Left lung (tissue), 10 donors: ENCODE measurements around the gene C10orf71. TPM values are rescaled to one million over a fixed set of nuclear protein-coding genes. Genes with fewer than 3 reads are reported as not detected.

Experiments used
- ATAC-seq: fragments of 200-7000 bp; cut with Tn5 transposase; one replicate; pipeline ENCODE4 v1.9.1; 2020; ENCODE audit warnings: moderate library complexity
- DNase-seq, 4 donors: peaks; one replicate each; pipeline ENCODE4 v3.0.0-alpha.2; 2013 to 2020
- H3K27ac ChIP-seq, 2 donors: fragments of 200-600 bp; sonication (generic) in 1 of 2; one replicate each; pipeline versions ENCODE4 v1.5.0 to v1.8.0; 2020 to 2021
- H3K27me3 ChIP-seq, 2 donors: fragments of 200-600 bp; sonication (generic) in 1 of 2; one replicate each; pipeline versions ENCODE4 v1.5.0 to v1.8.0; 2020 to 2021
- H3K36me3 ChIP-seq, 2 donors: fragments of 200-600 bp; sonication (generic) in 1 of 2; one replicate each; pipeline versions ENCODE4 v1.5.0 to v1.8.0; 2020 to 2021
- H3K4me1 ChIP-seq, 2 donors: fragments of 200-600 bp; one replicate each; pipeline ENCODE4 v1.8.0; 2021
- H3K4me3 ChIP-seq, 2 donors: fragments of 200-600 bp; sonication (generic) in 1 of 2; one replicate each; pipeline versions ENCODE4 v1.5.0 to v1.8.0; 2020 to 2021; ENCODE audit warnings: mild to moderate bottlenecking in 1 of 2
- H3K9me3 ChIP-seq, 2 donors: fragments of 200-600 bp; sonication (generic) in 1 of 2; one replicate each; pipeline versions ENCODE4 v1.5.0 to v1.8.0; 2020 to 2021
- CTCF ChIP-seq, 2 donors: fragments of 200-600 bp; sonication (generic) in 1 of 2; IDR thresholded peaks; one replicate each; pipeline versions ENCODE4 v1.5.0 to v1.8.0; 2021; ENCODE audit warnings: antibody characterized with exemption in 2 of 2
- intact Hi-C, 2 donors: fragments of 100-400 bp; cut with DNase I; formaldehyde crosslinking; loops; one replicate each; pipeline versions ENCODE4 v1.11.2 to v1.14.2; 2022
- polyA plus RNA-seq, 6 donors: library from polyadenylated mRNA; unstranded; fragments of 120-200 nt; gene quantifications; one replicate each; pipeline ENCODE4 v1.2.1, GENCODE V29; 2013; ENCODE audit not compliant: insufficient read length in 6 of 6
- total RNA-seq, 2 donors: library from RNA; stranded (reverse); fragmentation: NEBNext Ultra II Directional; extraction: Animal tissue kit (Norgen Biotek cat#: 25700); gene quantifications; one replicate each; pipeline ENCODE4 v1.2.1, GENCODE V29; 2021
- donor health status: DM: no; HTN: yes; CAD: no.
- donor health status: DM: no; HTN: no; CAD: no.

C10orf71 gene
- total and polyA plus RNA-seq, 8 donors: not detected

- Histone ChIP-seq H3K4me1 (peaks cover 0 to 18% of the 10 kb centered on the region in 2 donors), H3K9me3 (no peaks in the 10 kb centered on the region), H3K4me3 (no peak overlapping the region), H3K27me3 (no peaks in the 10 kb centered on the region), H3K36me3 (no peaks in the 10 kb centered on the region), H3K27ac (no peak overlapping the region)
- TF ChIP-seq CTCF (IDR thresholded peaks at IDR 0.05): no peak
- no peak for DNase-seq
- no peak for ATAC-seq
- intact Hi-C loops: no loop called here
Measured at GRCh38 chr10:49258350-49258683, 40.7 kb upstream of the C10orf71 start.

- Histone ChIP-seq H3K36me3 (no peaks in the 10 kb centered on the region), H3K27ac (no peak overlapping the region), H3K27me3 (no peaks in the 10 kb centered on the region), H3K9me3 (peaks cover 0 to 11% of the 10 kb centered on the region in 2 donors), H3K4me1 (peaks cover 0 to 6% of the 10 kb centered on the region in 2 donors), H3K4me3 (no peak overlapping the region)
- intact Hi-C loops: no loop called here
- TF ChIP-seq CTCF (IDR thresholded peaks at IDR 0.05): no peak
- no peak for ATAC-seq
- DNase-seq: no peak
Measured at GRCh38 chr10:49260644-49261296, 38.2 kb upstream of the C10orf71 start.

- H3K9me3 ChIP-seq: peaks cover 0 to 31% of the 10 kb centered on the region in 2 donors
- no peak overlapping the region for H3K27ac ChIP-seq
- no peaks in the 10 kb centered on the region for H3K36me3 ChIP-seq
- DNase-seq: no peak
- H3K27me3 ChIP-seq: no peaks in the 10 kb centered on the region
- H3K4me3 ChIP-seq: no peak overlapping the region
- no peak for TF ChIP-seq CTCF (IDR thresholded peaks at IDR 0.05)
- ATAC-seq: no peak
- no peaks in the 10 kb centered on the region for H3K4me1 ChIP-seq
- intact Hi-C loops: no loop called here
Measured at GRCh38 chr10:49263591-49263990, 35.4 kb upstream of the C10orf71 start.

GRCh38 chr10:49264177-49264677, 34.7 kb upstream of the C10orf71 start:
- H3K4me3 ChIP-seq: no peak overlapping the region
- ATAC-seq: no peak
- intact Hi-C loops: no loop called here

GRCh38 chr10:49265885-49266284, 33.1 kb upstream of the C10orf71 start:
- Histone ChIP-seq H3K36me3 (no peaks in the 10 kb centered on the region), H3K27ac (no peak overlapping the region), H3K4me1 (no peaks in the 10 kb centered on the region), H3K4me3 (no peak overlapping the region), H3K27me3 (no peaks in the 10 kb centered on the region), H3K9me3 (peaks cover 0 to 31% of the 10 kb centered on the region in 2 donors)
- DNase-seq (no peak), ATAC-seq (no peak)
- TF ChIP-seq CTCF (IDR thresholded peaks at IDR 0.05): no peak
- intact Hi-C loops: no loop called here

More at GRCh38 chr10:49264177-49264677, 34.7 kb upstream of the C10orf71 start:
- no peak for DNase-seq
- Histone ChIP-seq H3K4me1 (no peaks in the 10 kb centered on the region), H3K27me3 (no peaks in the 10 kb centered on the region), H3K9me3 (peaks cover 0 to 31% of the 10 kb centered on the region in 2 donors), H3K27ac (no peak overlapping the region), H3K36me3 (no peaks in the 10 kb centered on the region)
- TF ChIP-seq CTCF (IDR thresholded peaks at IDR 0.05): no peak
